Measurements from ENCODE around the gene GALNT6.

GALNT6 gene

DNA sequence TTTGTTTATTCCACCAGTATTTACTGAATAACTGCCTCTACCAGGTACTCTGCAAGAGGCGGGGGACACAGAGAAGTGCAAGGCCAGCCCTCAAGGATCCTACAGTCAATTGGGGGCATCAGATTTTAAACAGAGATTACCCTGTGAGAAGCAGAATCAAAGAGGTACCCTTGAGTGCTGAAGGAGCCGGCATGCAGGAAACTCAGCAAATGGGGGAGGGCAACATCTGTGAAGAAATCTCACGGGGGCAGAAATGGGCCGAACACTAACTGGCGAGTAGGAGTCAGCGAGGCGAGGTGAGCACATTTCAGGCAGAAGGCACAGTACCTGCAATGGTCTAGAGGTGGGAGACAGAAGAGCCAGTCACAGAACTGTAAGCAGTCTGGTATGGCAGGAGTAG, 9.0 kb downstream of the GALNT6 start:
- Histone ChIP-seq H3K9me2 (replicated peaks; ENCODE audit: low read depth, low read length) (no peaks in the 10 kb centered on the region), H3K27me3 (ENCODE audit: insufficient read depth, low read length, poor library complexity, severe bottlenecking) (no peaks in the 10 kb centered on the region), H3K4me2 (ENCODE audit: low read depth, low read length, poor library complexity, severe bottlenecking) (peak overlapping the region; percentile 75), H3K4me3 (ENCODE audit: low read length, poor library complexity, severe bottlenecking) (no peak overlapping the region), H4K20me1 (ENCODE audit: insufficient read depth, low read length, poor library complexity, severe bottlenecking) (no peaks in the 10 kb centered on the region), H3F3A (ENCODE audit: low read depth) (peaks cover 5% of the 10 kb centered on the region; the same call in 1 of the 2 replicates), H3K9ac (ENCODE audit: low read depth, low read length, poor library complexity, severe bottlenecking) (peak overlapping the region; percentile 22), H3K36me3 (ENCODE audit: insufficient read depth, low read length) (no peaks in the 10 kb centered on the region; the same call in 1 of the 2 replicates), H3K9me3 (ENCODE audit: insufficient read depth, low read depth, low read length) (no peaks in the 10 kb centered on the region), H2AFZ (ENCODE audit: low read length) (no peak overlapping the region), H3K79me2 (ENCODE audit: insufficient read depth, low read length) (peaks cover 12% of the 10 kb centered on the region; the same call in 1 of the 2 replicates), H3K4me1 (ENCODE audit: insufficient read depth, low read length, poor library complexity, severe bottlenecking) (peaks cover 83% of the 10 kb centered on the region)
- TF ChIP-seq EZH2phosphoT487 (IDR thresholded peaks at IDR 0.05; ENCODE audit: borderline replicate concordance) = no peak
- TF ChIP-seq, protein P1, sequence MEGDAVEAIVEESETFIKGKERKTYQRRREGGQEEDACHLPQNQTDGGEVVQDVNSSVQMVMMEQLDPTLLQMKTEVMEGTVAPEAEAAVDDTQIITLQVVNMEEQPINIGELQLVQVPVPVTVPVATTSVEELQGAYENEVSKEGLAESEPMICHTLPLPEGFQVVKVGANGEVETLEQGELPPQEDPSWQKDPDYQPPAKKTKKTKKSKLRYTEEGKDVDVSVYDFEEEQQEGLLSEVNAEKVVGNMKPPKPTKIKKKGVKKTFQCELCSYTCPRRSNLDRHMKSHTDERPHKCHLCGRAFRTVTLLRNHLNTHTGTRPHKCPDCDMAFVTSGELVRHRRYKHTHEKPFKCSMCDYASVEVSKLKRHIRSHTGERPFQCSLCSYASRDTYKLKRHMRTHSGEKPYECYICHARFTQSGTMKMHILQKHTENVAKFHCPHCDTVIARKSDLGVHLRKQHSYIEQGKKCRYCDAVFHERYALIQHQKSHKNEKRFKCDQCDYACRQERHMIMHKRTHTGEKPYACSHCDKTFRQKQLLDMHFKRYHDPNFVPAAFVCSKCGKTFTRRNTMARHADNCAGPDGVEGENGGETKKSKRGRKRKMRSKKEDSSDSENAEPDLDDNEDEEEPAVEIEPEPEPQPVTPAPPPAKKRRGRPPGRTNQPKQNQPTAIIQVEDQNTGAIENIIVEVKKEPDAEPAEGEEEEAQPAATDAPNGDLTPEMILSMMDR (conservative IDR thresholded peaks at IDR 0.05; ENCODE audit: low read length) = no peak

DNA sequence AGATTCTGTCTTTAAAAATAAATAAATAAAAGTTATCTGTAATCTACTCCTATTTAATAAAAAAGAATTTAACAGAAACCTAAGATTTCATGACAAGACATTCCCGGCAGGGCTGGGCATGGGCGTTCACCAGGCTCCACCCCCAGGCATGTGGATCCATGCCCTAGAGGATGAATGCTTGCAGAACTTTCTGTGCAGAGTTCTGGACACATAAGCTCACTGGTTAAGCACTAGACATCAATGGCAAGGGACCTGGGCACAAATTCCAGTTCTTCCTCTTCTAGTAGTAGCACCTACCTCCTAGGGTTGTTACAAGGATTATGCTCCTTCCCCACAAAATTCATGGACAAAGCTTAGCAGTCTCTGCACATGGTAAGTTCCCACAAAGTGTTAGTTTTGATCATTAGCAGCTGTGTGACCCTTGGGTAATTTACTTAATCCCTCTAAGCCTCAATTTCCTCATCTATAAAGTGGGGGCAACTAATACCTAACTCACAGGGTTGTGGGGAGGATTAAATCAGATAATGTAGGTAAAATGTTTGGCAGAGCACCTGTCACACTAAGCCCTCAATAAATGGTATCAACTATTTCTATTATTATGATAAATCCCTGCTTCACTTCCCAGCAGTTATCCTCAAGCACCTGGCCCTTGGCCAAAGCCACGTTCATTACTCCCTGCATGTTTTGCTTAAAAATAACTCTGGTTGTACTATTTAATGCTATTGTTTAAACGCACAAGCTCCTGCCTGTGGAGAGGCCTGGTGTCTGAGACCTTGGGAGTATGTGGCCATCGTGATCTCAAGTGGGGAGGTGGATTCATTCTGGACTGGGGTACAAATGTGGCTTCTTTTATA, 9.8 kb downstream of the GALNT6 start:
- H3K4me2 ChIP-seq (ENCODE audit: low read depth, low read length, poor library complexity, severe bottlenecking) = peak overlapping the region; percentile 75
- H3K79me2 ChIP-seq (ENCODE audit: insufficient read depth, low read length) = peaks cover 12% of the 10 kb centered on the region; the same call in 1 of the 2 replicates
- H3F3A ChIP-seq (ENCODE audit: low read depth) = peaks cover 5% of the 10 kb centered on the region; the same call in 1 of the 2 replicates
- no peaks in the 10 kb centered on the region for H3K27me3 ChIP-seq (ENCODE audit: insufficient read depth, low read length, poor library complexity, severe bottlenecking)
- no peaks in the 10 kb centered on the region for H3K9me2 ChIP-seq (replicated peaks; ENCODE audit: low read depth, low read length)
- no peaks in the 10 kb centered on the region for H3K9me3 ChIP-seq (ENCODE audit: insufficient read depth, low read depth, low read length)
- TF ChIP-seq, protein P1 (conservative IDR thresholded peaks at IDR 0.05; ENCODE audit: low read length) = no peak
- no peak for TF ChIP-seq EZH2phosphoT487 (IDR thresholded peaks at IDR 0.05; ENCODE audit: borderline replicate concordance)
- H2AFZ ChIP-seq (ENCODE audit: low read length) = no peak overlapping the region
- no peak overlapping the region for H3K4me3 ChIP-seq (ENCODE audit: low read length, poor library complexity, severe bottlenecking)
- H3K4me1 ChIP-seq (ENCODE audit: insufficient read depth, low read length, poor library complexity, severe bottlenecking) = peaks cover 77% of the 10 kb centered on the region
- no peaks in the 10 kb centered on the region for H4K20me1 ChIP-seq (ENCODE audit: insufficient read depth, low read length, poor library complexity, severe bottlenecking)
- H3K9ac ChIP-seq (ENCODE audit: low read depth, low read length, poor library complexity, severe bottlenecking) = no peak overlapping the region
- H3K36me3 ChIP-seq (ENCODE audit: insufficient read depth, low read length) = peaks cover 4% of the 10 kb centered on the region; the same call in 1 of the 2 replicates

GRCh38 chr12:51379571-51379970, 11.6 kb downstream of the GALNT6 start:
- Histone ChIP-seq H3K4me1 (ENCODE audit: insufficient read depth, low read length, poor library complexity, severe bottlenecking) (peaks cover 67% of the 10 kb centered on the region), H3F3A (ENCODE audit: low read depth) (peaks cover 5% of the 10 kb centered on the region; the same call in 1 of the 2 replicates), H4K20me1 (ENCODE audit: insufficient read depth, low read length, poor library complexity, severe bottlenecking) (no peaks in the 10 kb centered on the region), H3K9ac (ENCODE audit: low read depth, low read length, poor library complexity, severe bottlenecking) (no peak overlapping the region), H3K36me3 (ENCODE audit: insufficient read depth, low read length) (peaks cover 4% of the 10 kb centered on the region; the same call in 1 of the 2 replicates), H3K27me3 (ENCODE audit: insufficient read depth, low read length, poor library complexity, severe bottlenecking) (no peaks in the 10 kb centered on the region), H3K4me2 (ENCODE audit: low read depth, low read length, poor library complexity, severe bottlenecking) (no peak overlapping the region), H3K79me2 (ENCODE audit: insufficient read depth, low read length) (peaks cover 6% of the 10 kb centered on the region; the same call in 1 of the 2 replicates), H3K4me3 (ENCODE audit: low read length, poor library complexity, severe bottlenecking) (no peak overlapping the region), H3K9me3 (ENCODE audit: insufficient read depth, low read depth, low read length) (no peaks in the 10 kb centered on the region), H3K9me2 (replicated peaks; ENCODE audit: low read depth, low read length) (no peaks in the 10 kb centered on the region), H2AFZ (ENCODE audit: low read length) (no peak overlapping the region)
- TF ChIP-seq, protein P1 (conservative IDR thresholded peaks at IDR 0.05; ENCODE audit: low read length) = no peak
- no peak for TF ChIP-seq EZH2phosphoT487 (IDR thresholded peaks at IDR 0.05; ENCODE audit: borderline replicate concordance)

Data from Loucy (cell line).